Adrenal gland (tissue), 5 donors: ENCODE measurements around the gene GSTCD.

Source experiments
- POLR2A ChIP-seq, 2 donors: fragments of 450-650 bp; IDR thresholded peaks; one replicate each; pipeline ENCODE4 v1.6.1; 2017; ENCODE audit warnings: antibody characterized with exemption in 2 of 2, mild to moderate bottlenecking in 2 of 2, moderate library complexity in 1 of 2
- TF ChIP-seq, protein P1 (sequence below), 6 experiments: fragments of 450-650 bp in 4 of 6; fragments of 200-600 bp in 2 of 6; sonication (generic) in 1 of 6; IDR thresholded peaks; 1 replicate in 5 of 6; 2 replicates in 1 of 6; pipeline versions ENCODE4 v1.5.1 to v1.8.0; 2016 to 2021; ENCODE audit warnings: antibody characterized with exemption in 6 of 6, mild to moderate bottlenecking in 2 of 6, moderate library complexity in 1 of 6
- donor health status: DM: no; HTN: no; CAD: no.

DNA sequence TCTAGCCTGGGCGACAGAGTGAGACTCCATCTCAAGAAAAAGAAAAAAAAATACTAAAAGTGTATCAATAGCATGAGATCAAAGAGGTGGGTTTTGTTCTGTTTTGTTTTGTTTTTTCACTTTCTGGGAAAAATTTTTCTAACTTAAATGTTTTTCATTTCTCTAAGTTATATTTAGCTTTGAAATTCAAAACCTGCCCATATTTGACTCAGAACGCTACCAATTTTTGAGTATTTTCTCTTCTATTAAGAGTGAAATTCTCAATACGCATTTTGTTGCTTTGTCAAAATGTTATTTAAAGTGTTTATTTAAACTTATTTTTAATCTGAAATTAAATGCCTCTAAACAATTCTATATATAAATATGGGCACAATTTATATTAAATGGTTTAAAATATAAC lies 39.6 kb downstream of the GSTCD start:
- TF ChIP-seq, protein P1, sequence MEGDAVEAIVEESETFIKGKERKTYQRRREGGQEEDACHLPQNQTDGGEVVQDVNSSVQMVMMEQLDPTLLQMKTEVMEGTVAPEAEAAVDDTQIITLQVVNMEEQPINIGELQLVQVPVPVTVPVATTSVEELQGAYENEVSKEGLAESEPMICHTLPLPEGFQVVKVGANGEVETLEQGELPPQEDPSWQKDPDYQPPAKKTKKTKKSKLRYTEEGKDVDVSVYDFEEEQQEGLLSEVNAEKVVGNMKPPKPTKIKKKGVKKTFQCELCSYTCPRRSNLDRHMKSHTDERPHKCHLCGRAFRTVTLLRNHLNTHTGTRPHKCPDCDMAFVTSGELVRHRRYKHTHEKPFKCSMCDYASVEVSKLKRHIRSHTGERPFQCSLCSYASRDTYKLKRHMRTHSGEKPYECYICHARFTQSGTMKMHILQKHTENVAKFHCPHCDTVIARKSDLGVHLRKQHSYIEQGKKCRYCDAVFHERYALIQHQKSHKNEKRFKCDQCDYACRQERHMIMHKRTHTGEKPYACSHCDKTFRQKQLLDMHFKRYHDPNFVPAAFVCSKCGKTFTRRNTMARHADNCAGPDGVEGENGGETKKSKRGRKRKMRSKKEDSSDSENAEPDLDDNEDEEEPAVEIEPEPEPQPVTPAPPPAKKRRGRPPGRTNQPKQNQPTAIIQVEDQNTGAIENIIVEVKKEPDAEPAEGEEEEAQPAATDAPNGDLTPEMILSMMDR (IDR thresholded peaks at IDR 0.05), result no peak
- TF ChIP-seq POLR2A (IDR thresholded peaks at IDR 0.05), result no peak
